ENCODE results near the gene LHX6. TPM values are rescaled to one million over a fixed set of nuclear protein-coding genes. Genes with fewer than 3 reads are reported as not detected.

LHX6 gene
- total RNA-seq, 4 donors from 2014 or later, result 0.53 to 4.6 (median 0.95) TPM; not detected in 1

- no peak for DNase-seq
- H3K9me3 ChIP-seq, result no peaks in the 10 kb centered on the region
- WGBS, 2 donors, result 74 to 82% methylated on average over 7 of the region's 7 CpGs
- H3K4me3 ChIP-seq, result no peak overlapping the region
- H3K27ac ChIP-seq, result no peak overlapping the region
- H3K36me3 ChIP-seq, result no peaks in the 10 kb centered on the region
- no peaks in the 10 kb centered on the region for H3K4me1 ChIP-seq
- intact Hi-C loops (cut with DNase I), result no loop called here
- peaks cover 0 to 18% (median 0%) of the 10 kb centered on the region in 4 donors for H3K27me3 ChIP-seq
- TF ChIP-seq CTCF (IDR thresholded peaks at IDR 0.05), result no peak
- TF ChIP-seq POLR2A (IDR thresholded peaks at IDR 0.05), result no peak
These were observed 45.3 kb downstream of the LHX6 start for GRCh38 chr9:122183501-122183900.

- DNase-seq, result no peak
- WGBS, 2 donors, result 15 to 55% methylated on average over 4 of the region's 4 CpGs
These were observed 48.1 kb downstream of the LHX6 start for GRCh38 chr9:122180633-122181032.

GRCh38 chr9:122179690-122180074, 49.1 kb downstream of the LHX6 start:
- H3K9me3 ChIP-seq, result no peaks in the 10 kb centered on the region
- no peak overlapping the region for H3K27ac ChIP-seq
- no peak for TF ChIP-seq CTCF (IDR thresholded peaks at IDR 0.05)
- no peak for TF ChIP-seq POLR2A (IDR thresholded peaks at IDR 0.05)
- no peaks in the 10 kb centered on the region for H3K36me3 ChIP-seq
- no peak for DNase-seq
- peaks cover 0 to 18% (median 0%) of the 10 kb centered on the region in 4 donors for H3K27me3 ChIP-seq
- intact Hi-C loops (cut with DNase I), result no loop called here
- WGBS, 2 donors, result 58 to 100% methylated on average over 1 to 2 of the region's 2 CpGs
- H3K4me1 ChIP-seq, result no peaks in the 10 kb centered on the region
- H3K4me3 ChIP-seq, result no peak overlapping the region

More at GRCh38 chr9:122180633-122181032, 48.1 kb downstream of the LHX6 start:
- no peaks in the 10 kb centered on the region for H3K4me1 ChIP-seq
- no peak overlapping the region for H3K4me3 ChIP-seq
- no peaks in the 10 kb centered on the region for H3K9me3 ChIP-seq
- intact Hi-C loops (cut with DNase I), result no loop called here
- peaks cover 0 to 18% (median 0%) of the 10 kb centered on the region in 4 donors for H3K27me3 ChIP-seq
- H3K36me3 ChIP-seq, result no peaks in the 10 kb centered on the region
- H3K27ac ChIP-seq, result no peak overlapping the region
- TF ChIP-seq CTCF (IDR thresholded peaks at IDR 0.05) (no peak), POLR2A (IDR thresholded peaks at IDR 0.05) (no peak)

- H3K9me3 ChIP-seq, result no peaks in the 10 kb centered on the region
- H3K27ac ChIP-seq, result no peak overlapping the region
- H3K4me3 ChIP-seq, result no peak overlapping the region
- H3K4me1 ChIP-seq, result no peaks in the 10 kb centered on the region
- TF ChIP-seq CTCF (IDR thresholded peaks at IDR 0.05), result no peak
- H3K27me3 ChIP-seq, result peaks cover 0 to 22% (median 0%) of the 10 kb centered on the region in 4 donors
- intact Hi-C loops (cut with DNase I), result no loop called here
- no peak for DNase-seq
- WGBS, 2 donors, result 74 to 82% methylated on average over 5 of the region's 5 CpGs
- H3K36me3 ChIP-seq, result no peaks in the 10 kb centered on the region
These were observed 49.6 kb downstream of the LHX6 start for GRCh38 chr9:122179054-122179689.

- no peak for DNase-seq
- TF ChIP-seq CTCF (IDR thresholded peaks at IDR 0.05), result no peak
- TF ChIP-seq POLR2A (IDR thresholded peaks at IDR 0.05), result no peak
- H3K27ac ChIP-seq, result no peak overlapping the region
- intact Hi-C loops (cut with DNase I), result no loop called here
- no peaks in the 10 kb centered on the region for H3K9me3 ChIP-seq
- H3K4me3 ChIP-seq, result no peak overlapping the region
- H3K36me3 ChIP-seq, result no peaks in the 10 kb centered on the region
- 72 to 85% methylated on average over 2 of the region's 2 CpGs for WGBS, 2 donors
- no peaks in the 10 kb centered on the region for H3K4me1 ChIP-seq
- peaks cover 0 to 21% (median 0%) of the 10 kb centered on the region in 4 donors for H3K27me3 ChIP-seq
These were observed 51.8 kb downstream of the LHX6 start for GRCh38 chr9:122176916-122177315.
